BLaER1 treated with 17β-estradiol and CSF1 and Interleukin-3, amounts not matched to agents 10 nM and 100 nM (cell line): ENCODE measurements around the gene ENOSF1.
"Not testable (repeated sequence)": the region's sequence is repeated elsewhere in the genome, so short reads cannot be mapped to it uniquely, and the experiment has no call there.

Experiments used
- H3K27ac ChIP-seq, 11 experiments: shearing (Covaris generic); formaldehyde crosslinking; 2 replicates each; pipeline ENCODE4 v1.8.1; 2022
- H3K27me3 ChIP-seq, 11 experiments: shearing (Covaris generic); formaldehyde crosslinking; 2 replicates each; pipeline ENCODE4 v1.8.1; 2022
- H3K36me3 ChIP-seq, 11 experiments: shearing (Covaris generic); formaldehyde crosslinking; 2 replicates each; pipeline ENCODE4 v1.8.1; 2022
- H3K4me1 ChIP-seq, 10 experiments: shearing (Covaris generic); formaldehyde crosslinking; 2 replicates each; pipeline ENCODE4 v1.8.1; 2022
- H3K4me2 ChIP-seq, 11 experiments: shearing (Covaris generic); formaldehyde crosslinking; 2 replicates each; pipeline ENCODE4 v1.8.1; 2022
- H3K4me3 ChIP-seq, 10 experiments: shearing (Covaris generic); formaldehyde crosslinking; 2 replicates each; pipeline ENCODE4 v1.8.1; 2022
- H3K9ac ChIP-seq, 11 experiments: shearing (Covaris generic); formaldehyde crosslinking; 2 replicates each; pipeline ENCODE4 v1.8.1; 2022
- H3K9me3 ChIP-seq, 11 experiments: shearing (Covaris generic); formaldehyde crosslinking; replicated peaks in 1 of 11; 2 replicates each; pipeline ENCODE4 v1.8.1; 2022
- H4K20me1 ChIP-seq, 11 experiments: shearing (Covaris generic); formaldehyde crosslinking; 2 replicates each; pipeline ENCODE4 v1.8.1; 2022
- Cebpa-rat ChIP-seq, 11 experiments: shearing (Covaris generic); IDR thresholded peaks; 2 replicates each; pipeline ENCODE4 v1.8.1; 2022

The ENOSF1 gene

DNA sequence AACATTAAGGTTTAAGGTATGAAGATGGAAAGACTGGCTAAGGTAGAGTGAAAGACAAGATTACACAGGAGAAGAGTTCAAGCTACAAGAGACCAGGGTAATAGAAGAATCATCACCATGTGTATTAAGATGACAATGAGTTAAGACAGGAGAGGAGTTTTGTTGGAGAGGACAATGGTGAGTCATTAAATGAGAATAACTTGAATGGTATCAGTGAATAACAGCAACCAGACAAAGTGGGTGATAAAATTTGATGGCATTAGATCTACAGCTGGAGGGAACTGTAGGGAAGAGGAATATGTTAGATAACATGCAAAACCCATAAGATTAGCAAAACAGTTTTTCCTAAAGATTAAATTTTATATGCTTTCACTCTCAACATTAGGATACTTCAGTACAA is 18.8 kb upstream of the ENOSF1 start:
- Histone ChIP-seq H3K36me3 (peaks cover 59 to 96% (median 86%) of the 10 kb centered on the region in 11 experiments), H3K4me2 (no peak overlapping the region), H3K9ac (no peak overlapping the region), H3K27ac (no peak overlapping the region), H3K27me3 (no peaks in the 10 kb centered on the region), H3K9me3 (no peaks in the 10 kb centered on the region; a peak in 1 of 22 replicates), H3K4me3 (no peak overlapping the region), H4K20me1 (no peaks in the 10 kb centered on the region), H3K4me1 (no peaks in the 10 kb centered on the region)
- TF ChIP-seq Cebpa-rat (IDR thresholded peaks at IDR 0.05), result no peak

DNA sequence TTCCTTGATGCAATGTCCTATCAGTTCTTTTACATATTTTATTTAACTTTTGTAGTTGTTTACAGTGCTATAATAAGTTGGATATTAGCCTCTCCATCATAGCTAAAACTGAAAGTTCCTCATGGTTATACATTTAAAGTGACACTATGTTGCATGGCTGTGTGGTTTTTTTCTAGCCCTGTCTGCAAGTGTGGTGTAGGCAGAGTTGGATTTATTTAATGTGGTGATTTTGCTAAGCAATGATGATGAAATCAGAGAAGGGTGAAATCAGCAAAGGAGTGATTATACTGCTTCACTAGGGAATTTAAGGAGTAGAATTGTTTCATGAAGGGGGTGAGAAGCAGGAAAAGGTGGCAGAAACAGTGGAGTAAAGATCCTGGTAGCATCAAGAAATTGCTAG is 18.3 kb upstream of the ENOSF1 start:
- H3K4me1 ChIP-seq, result no peaks in the 10 kb centered on the region
- no peaks in the 10 kb centered on the region for H3K27me3 ChIP-seq
- H3K4me2 ChIP-seq, result no peak overlapping the region
- H3K9me3 ChIP-seq, result no peaks in the 10 kb centered on the region; a peak in 1 of 22 replicates
- H3K27ac ChIP-seq, result no peak overlapping the region
- peaks cover 54 to 96% (median 84%) of the 10 kb centered on the region in 11 experiments for H3K36me3 ChIP-seq
- no peaks in the 10 kb centered on the region for H4K20me1 ChIP-seq
- H3K4me3 ChIP-seq, result no peak overlapping the region
- no peak for TF ChIP-seq Cebpa-rat (IDR thresholded peaks at IDR 0.05)
- no peak overlapping the region for H3K9ac ChIP-seq

DNA sequence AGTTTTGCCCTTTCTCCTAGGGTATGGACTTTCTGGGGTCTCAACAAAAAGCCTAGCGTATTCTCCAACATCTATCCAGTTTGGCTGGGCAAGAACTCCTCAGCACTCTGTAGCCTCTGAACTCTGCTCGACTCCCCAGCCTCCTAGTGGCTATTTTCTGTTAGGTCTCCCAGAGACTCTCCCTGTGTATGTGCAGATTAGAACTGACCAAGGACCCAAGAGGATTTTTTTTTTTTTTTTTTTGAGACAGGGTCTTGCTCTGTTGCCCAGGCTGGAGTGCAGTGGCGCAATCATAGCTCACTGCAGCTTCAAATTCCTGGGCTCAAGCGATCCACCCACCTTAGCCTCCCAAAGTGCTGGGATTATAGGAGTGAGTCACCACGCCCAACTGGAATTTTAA is 17.7 kb upstream of the ENOSF1 start:
- not testable (repeated sequence) for H3K9me3 ChIP-seq, H3K4me1 ChIP-seq, H3K27ac ChIP-seq, H3K9ac ChIP-seq, H3K4me2 ChIP-seq, H4K20me1 ChIP-seq, H3K4me3 ChIP-seq, H3K27me3 ChIP-seq
- peaks cover 48 to 96% (median 84%) of the 10 kb centered on the region in 11 experiments for H3K36me3 ChIP-seq

DNA sequence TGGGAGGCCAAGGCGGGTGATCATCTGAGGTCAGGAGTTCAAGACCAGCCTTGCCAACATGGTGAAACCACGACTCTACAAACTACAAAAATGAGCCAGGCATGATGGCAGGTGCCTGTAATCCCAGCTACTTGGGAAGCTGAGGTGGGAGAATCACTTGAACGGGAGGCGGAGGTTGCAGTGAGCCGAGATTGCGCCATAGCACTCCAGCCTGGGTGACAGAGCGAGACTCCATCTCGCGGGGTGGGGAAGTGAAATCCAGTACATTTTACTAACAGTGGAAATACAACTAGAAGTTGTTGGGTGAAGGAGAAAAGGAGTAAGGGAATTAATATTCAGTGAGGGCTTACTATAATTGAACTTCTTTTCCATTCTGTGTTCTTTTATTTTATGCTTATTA is 13.2 kb upstream of the ENOSF1 start:
- peak in 4 of 11 experiments; percentile 9 to 56 (median 22); a peak in 2 of 22 replicates for TF ChIP-seq Cebpa-rat (IDR thresholded peaks at IDR 0.05)
- no peak overlapping the region for H3K9ac ChIP-seq
- no peak overlapping the region for H3K4me3 ChIP-seq
- H3K27me3 ChIP-seq, result no peaks in the 10 kb centered on the region
- H3K9me3 ChIP-seq, result no peaks in the 10 kb centered on the region; a peak in 1 of 22 replicates
- H3K4me2 ChIP-seq, result no peak overlapping the region
- H3K27ac ChIP-seq, result no peak overlapping the region
- no peaks in the 10 kb centered on the region for H4K20me1 ChIP-seq
- H3K36me3 ChIP-seq, result peaks cover 25 to 82% (median 56%) of the 10 kb centered on the region in 11 experiments
- 0 out of 20 replicates have a peak, but pooled peaks cover 0 to 5% (median 0%) of the 10 kb centered on the region in 10 experiments for H3K4me1 ChIP-seq

DNA sequence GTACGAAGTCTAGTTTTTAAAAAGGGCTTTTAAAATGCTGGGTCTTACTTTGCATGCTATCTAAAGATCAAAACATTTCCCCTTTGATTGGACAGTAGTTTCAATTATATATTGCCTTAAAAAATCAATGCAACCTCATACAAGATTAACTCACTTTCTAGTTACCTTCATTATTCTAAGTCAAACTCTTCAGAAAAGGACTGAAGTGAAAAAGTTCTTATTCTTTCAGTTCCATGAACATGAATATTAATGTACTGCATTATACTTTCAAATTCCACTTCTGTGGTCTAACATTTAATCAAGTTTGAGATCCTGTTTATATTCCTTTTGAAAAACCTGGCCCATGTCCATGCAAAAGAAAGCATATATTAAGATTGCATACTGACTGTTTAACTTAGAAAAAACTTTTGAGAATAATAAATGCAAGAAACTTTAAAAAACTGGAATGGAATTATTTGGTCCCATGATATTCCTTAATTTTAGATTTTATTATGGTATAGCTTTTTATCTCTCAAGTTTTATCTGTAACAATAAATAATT is 11.2 kb upstream of the ENOSF1 start:
- no peak overlapping the region for H3K4me2 ChIP-seq

GRCh38 chr18:717003-717402 is 4.6 kb upstream of the ENOSF1 start:
- Histone ChIP-seq H3K4me3 (no peak overlapping the region), H3K36me3 (peaks cover 0 to 31% (median 11%) of the 10 kb centered on the region in 11 experiments; a peak in 12 of 22 replicates), H3K9me3 (peaks cover 4 to 15% (median 11%) of the 10 kb centered on the region in 11 experiments; a peak in 20 of 22 replicates), H3K9ac (no peak overlapping the region), H3K4me1 (peaks cover 0 to 2% (median 0%) of the 10 kb centered on the region in 10 experiments; a peak in 2 of 20 replicates), H3K27me3 (peaks cover 6 to 14% (median 12%) of the 10 kb centered on the region in 11 experiments; a peak in 21 of 22 replicates), H3K27ac (no peak overlapping the region), H3K4me2 (no peak overlapping the region), H4K20me1 (no peaks in the 10 kb centered on the region)
- TF ChIP-seq Cebpa-rat (IDR thresholded peaks at IDR 0.05), result no peak

More for the DNA sequence above, 11.2 kb upstream of the ENOSF1 start:
- H3K9ac ChIP-seq, result no peak overlapping the region
- no peaks in the 10 kb centered on the region for H3K27me3 ChIP-seq
- no peaks in the 10 kb centered on the region for H3K9me3 ChIP-seq
- no peaks in the 10 kb centered on the region for H4K20me1 ChIP-seq
- H3K27ac ChIP-seq, result no peak overlapping the region
- H3K4me3 ChIP-seq, result no peak overlapping the region
- 0 out of 20 replicates have a peak, but pooled peaks cover 0 to 5% (median 0%) of the 10 kb centered on the region in 10 experiments for H3K4me1 ChIP-seq
- H3K36me3 ChIP-seq, result peaks cover 13 to 82% (median 49%) of the 10 kb centered on the region in 11 experiments; a peak in 20 of 22 replicates
- no peak for TF ChIP-seq Cebpa-rat (IDR thresholded peaks at IDR 0.05)

- Histone ChIP-seq H3K4me1 (peaks cover 8 to 13% (median 9%) of the 10 kb centered on the region in 10 experiments; a peak in 17 of 20 replicates), H3K4me2 (no peak overlapping the region), H3K27me3 (peaks cover 14 to 28% (median 24%) of the 10 kb centered on the region in 11 experiments; a peak in 21 of 22 replicates), H3K9me3 (peaks cover 4 to 15% (median 11%) of the 10 kb centered on the region in 11 experiments; a peak in 20 of 22 replicates), H3K36me3 (peaks cover 0 to 30% (median 11%) of the 10 kb centered on the region in 11 experiments; a peak in 12 of 22 replicates), H3K27ac (no peak overlapping the region), H3K4me3 (no peak overlapping the region), H3K9ac (no peak overlapping the region), H4K20me1 (no peaks in the 10 kb centered on the region)
- no peak for TF ChIP-seq Cebpa-rat (IDR thresholded peaks at IDR 0.05)
Measured at GRCh38 chr18:715626-716025, 3.2 kb upstream of the ENOSF1 start.

GRCh38 chr18:713135-713490 is 683 bp upstream of the ENOSF1 start:
- no peak overlapping the region for H3K9ac ChIP-seq
- peak overlapping the region in 7 of 10 experiments; percentile 61 to 75 (median 64); a peak in 4 of 20 replicates for H3K4me3 ChIP-seq
- H3K27ac ChIP-seq, result no peak overlapping the region
- TF ChIP-seq Cebpa-rat (IDR thresholded peaks at IDR 0.05), result no peak
- H3K27me3 ChIP-seq, result peaks cover 14 to 30% (median 24%) of the 10 kb centered on the region in 11 experiments; a peak in 21 of 22 replicates
- no peak overlapping the region; a peak in 1 of 22 replicates for H3K4me2 ChIP-seq
- no peaks in the 10 kb centered on the region; a peak in 1 of 22 replicates for H4K20me1 ChIP-seq
- H3K9me3 ChIP-seq, result peaks cover 4 to 15% (median 11%) of the 10 kb centered on the region in 11 experiments; a peak in 20 of 22 replicates
- peaks cover 10 to 20% (median 16%) of the 10 kb centered on the region in 10 experiments; a peak in 17 of 20 replicates for H3K4me1 ChIP-seq
- H3K36me3 ChIP-seq, result peaks cover 0 to 10% (median 0%) of the 10 kb centered on the region in 11 experiments; a peak in 5 of 22 replicates

GRCh38 chr18:711657-712400 is 601 bp downstream of the ENOSF1 start:
- Histone ChIP-seq H3K4me3 (peak overlapping the region; percentile 61 to 75 (median 64)), H3K9me3 (peaks cover 4 to 15% (median 11%) of the 10 kb centered on the region in 11 experiments; a peak in 20 of 22 replicates), H3K27me3 (peaks cover 14 to 30% (median 24%) of the 10 kb centered on the region in 11 experiments; a peak in 21 of 22 replicates), H3K36me3 (peaks cover 0 to 11% (median 0%) of the 10 kb centered on the region in 11 experiments; a peak in 4 of 22 replicates), H3K4me1 (peaks cover 10 to 21% (median 16%) of the 10 kb centered on the region in 10 experiments; a peak in 17 of 20 replicates), H3K9ac (peak overlapping the region; percentile 58 to 87 (median 79)), H3K4me2 (peak overlapping the region; percentile 71 to 94 (median 84)), H4K20me1 (no peaks in the 10 kb centered on the region; a peak in 1 of 22 replicates), H3K27ac (peak overlapping the region; percentile 53 to 79 (median 71); a peak in 21 of 22 replicates)
- no peak for TF ChIP-seq Cebpa-rat (IDR thresholded peaks at IDR 0.05)
